OCI-M2 (cell line): Measurements from ENCODE around the gene CD2.

Experiments
- DNase-seq: peaks from one replicate; lab custom pipeline; 2025; ENCODE audit not compliant: unreplicated experiment; lab: John Stamatoyannopoulos, UW

Gene CD2

DNA sequence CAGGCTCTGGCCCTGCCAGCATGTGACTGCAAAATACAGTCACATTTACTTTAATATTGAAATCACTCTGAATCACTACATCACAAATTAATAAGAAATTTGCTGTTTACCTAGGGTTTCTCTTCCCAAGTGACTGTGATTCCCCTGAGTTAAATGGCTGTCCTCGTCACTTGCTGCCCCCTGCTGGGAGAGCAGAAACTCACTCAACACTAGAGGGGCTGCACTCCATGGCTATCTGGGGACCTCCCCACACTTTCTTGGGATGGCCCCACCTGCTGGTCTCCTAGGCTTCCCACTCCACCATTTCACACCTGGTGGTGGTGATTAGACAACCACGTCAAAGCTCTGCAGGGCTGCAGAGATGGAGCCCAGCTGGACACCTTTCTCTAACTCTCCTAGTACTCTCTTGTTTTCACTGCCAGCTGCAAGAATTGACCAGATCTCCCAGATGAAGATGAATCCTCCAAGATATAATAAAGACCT is 63.4 kb downstream of the CD2 start:
- no peak for DNase-seq
